H9 (cell line): Measurements from ENCODE around the gene CCM2. TPM values are rescaled to one million over a fixed set of nuclear protein-coding genes. Genes with fewer than 3 reads are reported as not detected.

ENCODE experiments used
- DNase-seq: peaks from one replicate; pipeline ENCODE4 v3.0.0-alpha.2; 2017
- H2AFZ ChIP-seq: one replicate; pipeline ENCODE4 v1.6.1; 2013; ENCODE audit warnings: mild to moderate bottlenecking, low read length, control low read depth, moderate library complexity
- H2AK5ac ChIP-seq: 2 replicates; pipeline ENCODE4 v1.6.1; 2013; ENCODE audit warnings: low read length, control low read depth, mixed read lengths; ENCODE audit not compliant: insufficient read length
- H2BK120ac ChIP-seq: one replicate; pipeline ENCODE4 v1.6.1; 2013; ENCODE audit warnings: low read depth, mild to moderate bottlenecking, low read length, control low read depth, inconsistent platforms; ENCODE audit not compliant: poor library complexity, severe bottlenecking
- H2BK12ac ChIP-seq: 2 replicates; pipeline ENCODE4 v1.6.1; 2013; ENCODE audit warnings: low read length, control low read depth, mixed read lengths, low read depth; ENCODE audit not compliant: insufficient read length
- H2BK15ac ChIP-seq: 2 replicates; pipeline ENCODE4 v1.6.1; 2013; ENCODE audit warnings: low read depth, low read length, control low read depth
- H2BK20ac ChIP-seq: one replicate; pipeline ENCODE4 v1.6.1; 2013; ENCODE audit warnings: low read depth, mild to moderate bottlenecking, low read length, control low read depth, inconsistent platforms; ENCODE audit not compliant: poor library complexity, severe bottlenecking
- H2BK5ac ChIP-seq: 2 replicates; pipeline ENCODE4 v1.6.1; 2013; ENCODE audit warnings: low read length, control low read depth, mixed read lengths; ENCODE audit not compliant: insufficient read length
- H3K14ac ChIP-seq: 2 replicates; pipeline ENCODE4 v1.6.1; 2013; ENCODE audit warnings: low read length, control low read depth; ENCODE audit not compliant: insufficient read depth
- H3K18ac ChIP-seq: 2 replicates; pipeline ENCODE4 v1.6.1; 2013; ENCODE audit warnings: low read depth, mild to moderate bottlenecking, mixed read lengths, low read length, control low read depth; ENCODE audit not compliant: insufficient read length
- H3K23ac ChIP-seq: 2 replicates; pipeline ENCODE4 v1.6.1; 2013; ENCODE audit warnings: low read length, control low read depth, mixed read lengths, low read depth; ENCODE audit not compliant: insufficient read length
- H3K23me2 ChIP-seq: 2 replicates; pipeline ENCODE4 v1.6.1; 2013; ENCODE audit warnings: low read depth, mild to moderate bottlenecking, mixed read lengths, low read length, control low read depth; ENCODE audit not compliant: insufficient read length, poor library complexity, severe bottlenecking
- H3K27ac ChIP-seq: 2 replicates; pipeline ENCODE4 v1.5.1; 2013; ENCODE audit warnings: low read length, control low read depth, mixed read lengths, low read depth; ENCODE audit not compliant: insufficient read length
- H3K27me3 ChIP-seq: 2 replicates; pipeline ENCODE4 v1.6.1; 2013; ENCODE audit warnings: low read length, control low read depth, inconsistent platforms; ENCODE audit not compliant: insufficient read depth
- H3K4ac ChIP-seq: 2 replicates; pipeline ENCODE4 v1.6.1; 2013; ENCODE audit warnings: low read depth, mild to moderate bottlenecking, control low read depth, inconsistent platforms, low read length, moderate library complexity
- H3K4me1 ChIP-seq: 2 replicates; pipeline ENCODE4 v1.6.1; 2013; ENCODE audit warnings: low read length, control low read depth, inconsistent platforms; ENCODE audit not compliant: insufficient read depth
- H3K4me2 ChIP-seq: 2 replicates; pipeline ENCODE4 v1.6.1; 2013; ENCODE audit warnings: low read length, control low read depth, mixed read lengths; ENCODE audit not compliant: insufficient read length, insufficient read depth
- H3K56ac ChIP-seq: 2 replicates; pipeline ENCODE4 v1.6.1; 2013; ENCODE audit warnings: low read depth, mild to moderate bottlenecking, mixed read lengths, low read length, control low read depth; ENCODE audit not compliant: insufficient read length
- H3K79me1 ChIP-seq: 2 replicates; pipeline ENCODE4 v1.6.1; 2013; ENCODE audit warnings: low read depth, mild to moderate bottlenecking, moderate library complexity, low read length, control low read depth, inconsistent platforms; ENCODE audit not compliant: insufficient read depth, poor library complexity, severe bottlenecking
- H3K79me2 ChIP-seq: 2 replicates; pipeline ENCODE4 v1.6.1; 2013; ENCODE audit warnings: low read length, control low read depth, inconsistent platforms; ENCODE audit not compliant: insufficient read depth
- H3K9ac ChIP-seq: 2 replicates; pipeline ENCODE4 v1.6.1; 2013; ENCODE audit warnings: low read length, control low read depth, mixed read lengths; ENCODE audit not compliant: insufficient read length; ENCODE audit errors: extremely low read depth
- H3K9me3 ChIP-seq: one replicate; pipeline ENCODE4 v1.6.1; 2013; ENCODE audit warnings: low read depth, low read length, inconsistent platforms; ENCODE audit not compliant: control insufficient read depth
- H3T11ph ChIP-seq: one replicate; pipeline ENCODE4 v1.6.1; 2013; ENCODE audit warnings: mild to moderate bottlenecking, low read length, control low read depth, inconsistent platforms
- H4K20me1 ChIP-seq: one replicate; pipeline ENCODE4 v1.6.1; 2013; ENCODE audit not compliant: control insufficient read depth, insufficient read length, insufficient read depth
- H4K5ac ChIP-seq: 2 replicates; pipeline ENCODE4 v1.6.1; 2013; ENCODE audit warnings: low read depth, mild to moderate bottlenecking, mixed read lengths, low read length, control low read depth; ENCODE audit not compliant: insufficient read length
- H4K8ac ChIP-seq: replicated peaks from 2 replicates; pipeline ENCODE4 v1.6.1; 2013; ENCODE audit warnings: low read length, control low read depth, mixed read lengths, low read depth; ENCODE audit not compliant: insufficient read length
- H4K91ac ChIP-seq: 2 replicates; pipeline ENCODE4 v1.6.1; 2013; ENCODE audit warnings: low read depth, mild to moderate bottlenecking, moderate library complexity, mixed read lengths, low read length, control low read depth; ENCODE audit not compliant: insufficient read length
- H3K27ac Mint-ChIP-seq, 3 experiments: 2 replicates in 2 of 3; 3 replicates in 1 of 3; pipeline ENCODE4 v1.8.0; 2020 to 2021; ENCODE audit warnings: mixed read lengths in 3 of 3, mild to moderate bottlenecking in 1 of 3, moderate library complexity in 1 of 3
- H3K27me3 Mint-ChIP-seq: 2 replicates; pipeline ENCODE4 v1.8.0; 2021; ENCODE audit warnings: low read depth, mild to moderate bottlenecking, moderate library complexity, mixed read lengths
- H3K36me3 Mint-ChIP-seq, 3 experiments: 2 replicates in 2 of 3; 3 replicates in 1 of 3; pipeline ENCODE4 v1.8.0; 2020 to 2021; ENCODE audit warnings: low read depth in 3 of 3, mixed read lengths in 3 of 3; ENCODE audit not compliant: insufficient read depth in 1 of 3
- H3K4me1 Mint-ChIP-seq, 2 experiments: 2 replicates each; pipeline ENCODE4 v1.8.0; 2020; ENCODE audit warnings: mixed read lengths in 2 of 2
- H3K4me3 Mint-ChIP-seq, 2 experiments: 2 replicates in 1 of 2; 3 replicates in 1 of 2; pipeline ENCODE4 v1.8.0; 2020 to 2021; ENCODE audit warnings: mild to moderate bottlenecking in 2 of 2, mixed read lengths in 2 of 2, moderate library complexity in 1 of 2
- H3K9me3 Mint-ChIP-seq, 2 experiments: 2 replicates in 1 of 2; 3 replicates in 1 of 2; pipeline ENCODE4 v1.8.0; 2020; ENCODE audit warnings: mild to moderate bottlenecking in 2 of 2, mixed read lengths in 2 of 2, moderate library complexity in 1 of 2
- CTCF ChIP-seq: fragments of 200-600 bp; sonication (generic); conservative IDR thresholded peaks from 3 replicates; pipeline ENCODE4 v1.8.0; 2021; ENCODE audit warnings: antibody characterized with exemption, mild to moderate bottlenecking
- WGBS: extraction: QIAGEN DNeasy Blood & Tissue Kit; methylation state at CpG from one replicate; pipeline ENCODE4 v1.1.7; 2013; ENCODE audit warnings: missing lambda C conversion rate, low lambda C conversion rate, mixed read lengths; ENCODE audit not compliant: insufficient read length; ENCODE audit errors: extremely low coverage; 5-methylcytosine and 5-hydroxymethylcytosine counted together
- total RNA-seq: library from RNA; stranded (reverse); gene quantifications from 2 replicates; pipeline ENCODE4 v1.2.1, GENCODE V29; 2021

The CCM2 gene
- total RNA-seq, 1 experiment from 2014 or later, result 30.4 TPM

GRCh38 chr7:45075871-45076796, 76.1 kb downstream of the CCM2 start:
- WGBS, result no CpG with 5 or more reads among the region's 35 CpGs
- Histone ChIP-seq H3K27me3 (no peaks in the 10 kb centered on the region), H3K9ac (no peak overlapping the region), H3K9me3 (no peaks in the 10 kb centered on the region), H2BK15ac (no peak overlapping the region), H4K5ac (no peak overlapping the region), H3T11ph (no peak overlapping the region), H2BK12ac (no peak overlapping the region), H3K79me2 (no peaks in the 10 kb centered on the region), H3K23ac (no peak overlapping the region), H4K8ac (no peak overlapping the region), H2AFZ (no peak overlapping the region), H4K20me1 (no peaks in the 10 kb centered on the region), H3K23me2 (no peaks in the 10 kb centered on the region), H2BK5ac (no peak overlapping the region), H2BK20ac (no peak overlapping the region), H3K56ac (no peak overlapping the region), H3K4me1 (no peaks in the 10 kb centered on the region), H2AK5ac (no peak overlapping the region), H3K79me1 (no peaks in the 10 kb centered on the region), H3K14ac (no peak overlapping the region), H3K18ac (no peak overlapping the region), H3K4ac (no peak overlapping the region), H3K4me2 (no peak overlapping the region), H2BK120ac (no peak overlapping the region), H3K27ac (no peak overlapping the region), H4K91ac (no peak overlapping the region)
- TF ChIP-seq CTCF, result no peak
- Mint-ChIP-seq H3K27me3 (peaks cover 4% of the 10 kb centered on the region; the same call in 1 of the 2 replicates), H3K27ac (no peak overlapping the region), H3K4me3 (no peak overlapping the region), H3K4me1 (peaks cover 0 to 7% of the 10 kb centered on the region in 2 experiments; a peak in 1 of 4 replicates), H3K9me3 (peaks cover 0 to 3% of the 10 kb centered on the region in 2 experiments; a peak in 3 of 5 replicates), H3K36me3 (peaks cover 6 to 44% (median 23%) of the 10 kb centered on the region in 3 experiments; a peak in 6 of 7 replicates)
- DNase-seq, result no peak
